ENCODE measurements around the gene UBE2B.
"Not testable (repeated sequence)": the region's sequence is repeated elsewhere in the genome, so short reads cannot be mapped to it uniquely, and the experiment has no call there.

The UBE2B gene

GRCh38 chr5:134417707-134418106 is 46.3 kb downstream of the UBE2B start:
- Histone ChIP-seq H3K36me3 (ENCODE audit: insufficient read depth, low read length) (no peaks in the 10 kb centered on the region), H3K4me1 (ENCODE audit: insufficient read depth, low read length) (peaks cover 3% of the 10 kb centered on the region), H3K9me3 (ENCODE audit: insufficient read depth, low read length, severe bottlenecking) (no peaks in the 10 kb centered on the region), H2AFZ (ENCODE audit: low read depth, low read length) (no peak overlapping the region), H3K27ac (ENCODE audit: low read length) (no peak overlapping the region), H3K4me2 (ENCODE audit: insufficient read depth, low read length) (no peak overlapping the region), H3K79me2 (ENCODE audit: insufficient read depth, low read length) (no peaks in the 10 kb centered on the region), H3K4me3 (ENCODE audit: low read depth in 1 of 2, low read length in 2 of 2) (no peak overlapping the region), H4K20me1 (ENCODE audit: insufficient read depth, low read length) (no peaks in the 10 kb centered on the region), H3K9ac (ENCODE audit: low read depth, low read length) (no peak overlapping the region), H3K27me3 (ENCODE audit: insufficient read depth, low read length, poor library complexity) (no peaks in the 10 kb centered on the region)
- TF ChIP-seq CTCF (IDR thresholded peaks at IDR 0.05; ENCODE audit: borderline replicate concordance, extremely low read depth, low read length, poor library complexity, severe bottlenecking) (no peak), EZH2 (IDR thresholded peaks at IDR 0.05; ENCODE audit: borderline replicate concordance, low read depth, low read length, severe bottlenecking) (no peak)
- ATAC-seq (ENCODE audit: insufficient read depth, low read depth) (no peak), DNase-seq (no peak)

- Histone ChIP-seq H3K4me3 (ENCODE audit: low read depth in 1 of 2, low read length in 2 of 2) (no peak overlapping the region), H3K27ac (ENCODE audit: low read length) (no peak overlapping the region), H2AFZ (ENCODE audit: low read depth, low read length) (no peak overlapping the region), H3K27me3 (ENCODE audit: insufficient read depth, low read length, poor library complexity) (no peaks in the 10 kb centered on the region), H3K4me2 (ENCODE audit: insufficient read depth, low read length) (no peak overlapping the region), H3K36me3 (ENCODE audit: insufficient read depth, low read length) (no peaks in the 10 kb centered on the region), H3K79me2 (ENCODE audit: insufficient read depth, low read length) (no peaks in the 10 kb centered on the region), H3K4me1 (ENCODE audit: insufficient read depth, low read length) (no peaks in the 10 kb centered on the region), H3K9me3 (ENCODE audit: insufficient read depth, low read length, severe bottlenecking) (no peaks in the 10 kb centered on the region), H3K9ac (ENCODE audit: low read depth, low read length) (no peak overlapping the region), H4K20me1 (ENCODE audit: insufficient read depth, low read length) (no peaks in the 10 kb centered on the region)
- ATAC-seq (ENCODE audit: insufficient read depth, low read depth): no peak
- DNase-seq: no peak
- TF ChIP-seq CTCF (IDR thresholded peaks at IDR 0.05; ENCODE audit: borderline replicate concordance, extremely low read depth, low read length, poor library complexity, severe bottlenecking) (no peak), EZH2 (IDR thresholded peaks at IDR 0.05; ENCODE audit: borderline replicate concordance, low read depth, low read length, severe bottlenecking) (no peak)
Observed at GRCh38 chr5:134418958-134419357, 47.6 kb downstream of the UBE2B start.

GRCh38 chr5:134420343-134420742 is 49.0 kb downstream of the UBE2B start:
- Histone ChIP-seq H3K4me2 (ENCODE audit: insufficient read depth, low read length) (no peak overlapping the region), H4K20me1 (ENCODE audit: insufficient read depth, low read length) (no peaks in the 10 kb centered on the region), H3K9me3 (ENCODE audit: insufficient read depth, low read length, severe bottlenecking) (no peaks in the 10 kb centered on the region), H3K36me3 (ENCODE audit: insufficient read depth, low read length) (no peaks in the 10 kb centered on the region), H3K9ac (ENCODE audit: low read depth, low read length) (no peak overlapping the region), H3K4me1 (ENCODE audit: insufficient read depth, low read length) (no peaks in the 10 kb centered on the region), H3K27ac (ENCODE audit: low read length) (no peak overlapping the region), H3K4me3 (ENCODE audit: low read depth in 1 of 2, low read length in 2 of 2) (no peak overlapping the region), H3K79me2 (ENCODE audit: insufficient read depth, low read length) (no peaks in the 10 kb centered on the region), H2AFZ (ENCODE audit: low read depth, low read length) (no peak overlapping the region), H3K27me3 (ENCODE audit: insufficient read depth, low read length, poor library complexity) (no peaks in the 10 kb centered on the region)
- ATAC-seq (ENCODE audit: insufficient read depth, low read depth) (no peak), DNase-seq (no peak)
- TF ChIP-seq CTCF (IDR thresholded peaks at IDR 0.05; ENCODE audit: borderline replicate concordance, extremely low read depth, low read length, poor library complexity, severe bottlenecking) (no peak), EZH2 (IDR thresholded peaks at IDR 0.05; ENCODE audit: borderline replicate concordance, low read depth, low read length, severe bottlenecking) (no peak)

GRCh38 chr5:134421038-134421437 is 49.7 kb downstream of the UBE2B start:
- ATAC-seq (ENCODE audit: insufficient read depth, low read depth); H3K79me2 ChIP-seq (ENCODE audit: insufficient read depth, low read length): not testable (repeated sequence)

More at GRCh38 chr5:134421038-134421437, 49.7 kb downstream of the UBE2B start:
- not testable (repeated sequence) for H3K9ac ChIP-seq (ENCODE audit: low read depth, low read length); H3K36me3 ChIP-seq (ENCODE audit: insufficient read depth, low read length); H3K9me3 ChIP-seq (ENCODE audit: insufficient read depth, low read length, severe bottlenecking); DNase-seq; H2AFZ ChIP-seq (ENCODE audit: low read depth, low read length); H3K4me3 ChIP-seq (ENCODE audit: low read depth in 1 of 2, low read length in 2 of 2); H3K27me3 ChIP-seq (ENCODE audit: insufficient read depth, low read length, poor library complexity); H3K4me1 ChIP-seq (ENCODE audit: insufficient read depth, low read length); H4K20me1 ChIP-seq (ENCODE audit: insufficient read depth, low read length); H3K4me2 ChIP-seq (ENCODE audit: insufficient read depth, low read length); H3K27ac ChIP-seq (ENCODE audit: low read length)

Measured in DND-41 (cell line).